ENCODE results near the gene GAREM2.

GAREM2 gene

GRCh38 chr2:26189751-26190150 is 16.9 kb downstream of the GAREM2 start:
- DNase-seq: no peak

GRCh38 chr2:26190369-26190768 is 17.5 kb downstream of the GAREM2 start:
- DNase-seq: no peak

DNA sequence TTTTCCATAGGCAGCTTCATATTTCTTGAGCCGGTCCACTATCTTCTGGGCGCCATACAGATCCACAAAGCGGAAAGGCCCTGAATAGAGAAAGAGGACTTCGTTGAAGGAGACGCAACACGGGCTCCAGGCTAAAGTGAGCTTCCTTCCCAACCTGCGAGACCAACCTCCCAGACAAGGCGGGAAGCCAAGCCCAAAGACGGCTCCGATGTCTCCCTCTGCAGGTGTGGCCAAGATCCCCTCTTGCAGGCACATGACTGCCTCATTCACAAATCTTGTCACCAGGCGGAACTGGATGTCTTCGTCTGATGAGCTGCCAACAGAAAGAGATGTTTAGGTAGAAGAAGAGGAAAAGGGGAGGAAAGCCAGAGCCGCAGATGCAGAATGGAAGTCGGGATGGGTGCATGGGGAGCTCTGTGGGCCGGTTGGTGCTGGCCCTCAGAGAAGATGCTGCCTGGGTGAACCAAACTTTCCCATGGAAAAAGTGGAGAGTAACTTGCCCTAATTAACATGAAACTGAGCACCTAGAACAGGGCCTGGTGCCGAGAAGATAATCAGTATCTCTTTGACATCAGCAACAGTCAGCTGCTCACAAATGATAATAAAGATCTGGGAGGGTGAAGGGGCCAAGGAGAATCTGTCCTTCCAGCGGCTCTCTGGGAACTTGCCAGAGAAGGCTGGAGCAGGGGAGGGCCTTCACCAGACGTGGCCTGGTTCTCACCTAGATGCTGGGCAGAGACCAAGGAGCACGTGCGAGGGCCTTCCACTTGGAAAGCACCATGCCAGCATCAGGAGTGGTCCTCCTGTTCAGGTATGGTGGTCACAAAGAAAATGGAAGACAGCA is 18.6 kb downstream of the GAREM2 start:
- DNase-seq: no peak

GRCh38 chr2:26193578-26194231 is 20.8 kb downstream of the GAREM2 start:
- no peak for DNase-seq

GRCh38 chr2:26195040-26195984 is 22.4 kb downstream of the GAREM2 start:
- no peak for DNase-seq

- no peak for DNase-seq
Observed at GRCh38 chr2:26196683-26197418, 24.0 kb downstream of the GAREM2 start.

DNA sequence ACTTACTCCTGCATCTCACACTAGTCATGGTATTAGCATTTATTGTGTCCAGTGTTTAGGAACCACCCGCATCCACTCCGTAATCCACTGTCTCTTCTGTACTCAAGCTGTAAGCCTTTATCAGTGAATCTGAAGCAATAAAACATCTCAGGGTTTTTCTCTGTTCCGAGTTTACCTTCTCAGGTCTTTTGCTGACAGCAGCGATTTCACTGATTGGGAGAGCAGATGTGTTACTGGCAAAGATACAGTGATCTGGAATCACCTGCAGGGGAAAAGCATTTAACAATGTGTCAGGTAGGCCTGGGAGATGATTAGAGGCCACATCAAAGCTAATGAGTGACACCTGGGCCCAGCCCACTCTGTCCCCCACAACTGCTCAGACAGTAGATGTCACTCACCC is 24.6 kb downstream of the GAREM2 start:
- no peak for DNase-seq

DNA sequence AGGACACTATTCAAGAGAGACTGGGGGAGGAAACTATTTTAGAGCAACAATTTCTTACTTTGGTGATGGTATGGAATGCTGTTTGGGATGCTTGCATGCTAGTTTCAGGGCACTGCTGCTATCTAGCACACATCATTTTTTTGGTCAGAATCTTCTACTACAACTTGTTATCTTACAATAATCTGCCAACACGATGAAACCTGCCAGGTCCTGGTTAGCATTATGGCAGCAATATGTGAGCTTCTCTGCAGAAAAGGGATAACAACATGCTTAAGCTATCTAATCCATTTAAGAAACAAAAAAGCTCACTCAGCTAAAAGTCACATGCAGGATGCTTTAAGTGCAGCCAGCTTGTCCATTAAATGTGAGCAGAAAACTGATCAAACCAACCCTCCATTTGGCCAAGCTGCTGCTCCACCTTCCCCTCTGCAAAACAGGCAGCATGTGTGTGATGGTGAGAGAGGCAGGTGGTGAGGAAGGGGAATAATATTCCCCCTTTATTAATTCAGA is 30.1 kb downstream of the GAREM2 start:
- no peak for DNase-seq

- DNase-seq: no peak
Observed at GRCh38 chr2:26203906-26204305, 31.0 kb downstream of the GAREM2 start.

DNA sequence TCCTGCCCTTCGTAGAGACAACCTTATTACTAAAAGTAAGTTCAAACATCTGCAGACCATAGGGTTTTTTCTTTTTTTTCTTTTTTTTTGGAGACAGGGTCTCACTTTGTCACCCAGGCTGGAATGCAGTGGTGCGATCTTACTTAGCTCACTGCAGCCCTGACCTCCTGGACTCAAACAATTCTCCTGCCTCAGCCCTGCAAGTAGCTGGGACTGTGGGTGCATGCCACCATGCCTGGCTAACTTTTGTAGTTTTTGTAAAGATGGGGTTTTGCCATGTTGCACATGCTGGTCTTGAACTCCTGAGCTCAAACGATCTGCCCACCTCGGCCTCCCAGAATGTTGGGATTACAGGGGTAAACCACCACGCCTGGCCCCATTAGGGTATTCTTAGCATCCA is 39.1 kb downstream of the GAREM2 start:
- no peak for DNase-seq

- no peak for DNase-seq
Observed at GRCh38 chr2:26214759-26215158, 41.9 kb downstream of the GAREM2 start.

DNA sequence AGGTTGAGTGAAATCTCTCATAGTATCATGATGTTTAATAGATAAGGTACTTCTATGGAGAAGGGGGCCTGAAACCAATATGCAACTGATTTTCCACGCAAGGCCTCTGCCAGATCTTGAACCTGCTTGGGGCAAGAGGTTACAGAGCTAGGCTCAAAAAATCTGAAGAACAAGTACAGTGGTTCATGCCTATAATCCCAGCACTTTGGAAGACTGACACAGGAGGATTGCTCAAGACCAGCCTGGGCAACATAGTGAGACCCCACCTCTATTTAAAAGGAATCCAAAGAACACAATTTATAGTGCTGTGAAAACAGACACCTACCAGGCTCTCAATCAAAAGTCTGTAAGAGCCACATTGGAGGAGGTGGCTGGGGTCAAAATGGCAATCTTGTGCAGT is 42.9 kb downstream of the GAREM2 start:
- DNase-seq: no peak

GRCh38 chr2:26216587-26216986 is 43.7 kb downstream of the GAREM2 start:
- no peak for DNase-seq

DNA sequence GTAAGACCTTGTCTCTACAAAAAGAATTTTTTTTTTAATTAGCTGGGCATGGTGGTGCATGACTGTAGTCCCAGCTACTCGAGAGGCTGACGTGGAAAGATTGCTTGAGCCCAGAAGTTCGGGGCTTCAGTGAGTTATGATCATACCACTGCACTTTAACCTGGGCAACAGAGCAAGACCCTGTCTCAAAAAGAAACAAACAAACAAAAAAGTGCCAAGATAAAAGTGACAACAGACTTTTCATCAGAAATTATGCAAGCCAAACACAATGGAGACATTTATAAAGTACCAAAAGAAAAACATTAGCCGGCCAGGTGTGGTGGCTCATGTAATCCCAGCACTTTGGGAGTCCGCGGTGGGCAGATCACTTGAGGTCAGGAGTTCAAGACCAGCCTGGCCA is 44.8 kb downstream of the GAREM2 start:
- no peak for DNase-seq

GRCh38 chr2:26223018-26223417 is 50.1 kb downstream of the GAREM2 start:
- DNase-seq: peak; percentile 76

DNA sequence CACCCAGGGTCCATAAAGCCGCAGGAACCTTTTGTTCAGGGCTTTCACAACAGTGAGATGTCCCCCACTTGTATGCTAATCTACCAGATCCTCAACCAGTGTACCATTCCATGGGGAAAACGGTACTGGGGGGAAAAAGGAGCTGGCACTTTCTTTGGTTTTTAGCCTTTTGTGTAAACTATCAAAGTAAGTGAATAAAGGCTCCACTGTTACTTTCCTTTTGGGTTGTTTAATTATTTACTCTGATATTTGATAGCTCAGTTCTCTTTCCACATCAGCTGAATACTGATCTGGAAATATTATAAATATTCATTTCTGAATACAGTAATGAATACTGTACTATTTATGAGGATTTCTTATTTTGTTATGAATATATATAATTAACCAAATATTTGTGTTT is 51.2 kb downstream of the GAREM2 start:
- no peak for DNase-seq

GRCh38 chr2:26229595-26229994 is 56.7 kb downstream of the GAREM2 start:
- no peak for DNase-seq

DNA sequence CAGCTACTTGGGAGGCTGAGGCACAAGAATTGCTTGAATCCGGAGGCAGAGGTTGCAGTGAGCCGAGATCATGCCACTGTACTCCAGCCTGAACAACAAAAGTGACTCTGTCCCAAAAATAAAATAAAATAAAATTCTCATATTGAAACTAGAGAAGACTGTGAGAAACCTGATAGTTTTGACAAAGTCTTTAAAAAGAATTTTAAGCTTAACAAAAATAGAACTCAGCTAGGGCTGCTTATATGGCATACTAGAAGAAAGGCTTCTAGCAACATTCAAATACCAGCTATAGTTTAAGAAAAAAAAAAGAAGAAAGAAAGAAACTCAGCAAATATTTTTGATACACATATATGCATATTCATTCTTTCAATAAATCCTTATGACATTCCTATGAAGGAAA is 57.9 kb downstream of the GAREM2 start:
- DNase-seq: no peak

GRCh38 chr2:26235089-26235488 is 62.2 kb downstream of the GAREM2 start:
- no peak for DNase-seq

DNA sequence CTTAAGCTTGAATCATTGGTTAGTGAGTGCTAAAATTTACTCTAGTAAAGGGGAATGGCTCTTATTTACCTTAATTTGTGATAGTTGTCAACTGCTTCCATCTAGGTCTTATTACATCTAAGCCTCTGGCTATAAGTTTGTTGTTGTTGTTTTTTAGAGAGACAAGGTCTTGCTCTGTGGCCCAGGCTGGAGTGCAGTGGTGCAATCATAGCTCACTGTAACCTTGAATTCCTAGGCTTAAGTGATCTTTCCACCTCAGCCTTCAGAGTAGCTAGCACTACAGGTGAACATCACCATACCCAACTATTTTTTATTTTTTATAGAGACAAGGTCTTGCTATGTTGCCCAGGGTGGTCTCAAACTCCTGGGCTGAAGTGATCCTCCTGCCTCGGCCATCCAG is 65.0 kb downstream of the GAREM2 start:
- DNase-seq: no peak

- DNase-seq: no peak
Observed at GRCh38 chr2:26238311-26238958, 65.5 kb downstream of the GAREM2 start.
